Measurements from ENCODE around the gene ABCG8.

ABCG8 gene

DNA sequence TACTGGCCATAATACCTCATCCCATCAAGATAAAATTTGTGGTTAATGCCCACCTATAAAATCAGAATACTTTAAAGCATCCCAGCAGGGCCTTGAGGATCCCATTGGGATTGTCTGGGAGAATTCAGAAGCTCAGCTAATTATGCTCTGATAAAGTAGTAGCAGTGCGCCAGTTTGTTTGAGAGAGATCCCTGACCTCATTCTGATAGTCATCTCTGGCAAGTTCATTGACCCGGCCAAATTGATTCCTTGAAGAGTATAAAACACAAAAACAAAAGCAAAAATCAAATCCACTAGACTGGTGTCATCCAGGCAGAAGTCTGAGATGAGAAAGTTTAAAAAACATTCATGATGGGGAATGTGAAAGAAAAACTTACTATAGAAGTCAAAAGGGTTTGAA is 14.3 kb upstream of the ABCG8 start:
- no peak overlapping the region for H3K4me3 ChIP-seq (ENCODE audit: low read depth, low read length)
- TF ChIP-seq, protein P1, sequence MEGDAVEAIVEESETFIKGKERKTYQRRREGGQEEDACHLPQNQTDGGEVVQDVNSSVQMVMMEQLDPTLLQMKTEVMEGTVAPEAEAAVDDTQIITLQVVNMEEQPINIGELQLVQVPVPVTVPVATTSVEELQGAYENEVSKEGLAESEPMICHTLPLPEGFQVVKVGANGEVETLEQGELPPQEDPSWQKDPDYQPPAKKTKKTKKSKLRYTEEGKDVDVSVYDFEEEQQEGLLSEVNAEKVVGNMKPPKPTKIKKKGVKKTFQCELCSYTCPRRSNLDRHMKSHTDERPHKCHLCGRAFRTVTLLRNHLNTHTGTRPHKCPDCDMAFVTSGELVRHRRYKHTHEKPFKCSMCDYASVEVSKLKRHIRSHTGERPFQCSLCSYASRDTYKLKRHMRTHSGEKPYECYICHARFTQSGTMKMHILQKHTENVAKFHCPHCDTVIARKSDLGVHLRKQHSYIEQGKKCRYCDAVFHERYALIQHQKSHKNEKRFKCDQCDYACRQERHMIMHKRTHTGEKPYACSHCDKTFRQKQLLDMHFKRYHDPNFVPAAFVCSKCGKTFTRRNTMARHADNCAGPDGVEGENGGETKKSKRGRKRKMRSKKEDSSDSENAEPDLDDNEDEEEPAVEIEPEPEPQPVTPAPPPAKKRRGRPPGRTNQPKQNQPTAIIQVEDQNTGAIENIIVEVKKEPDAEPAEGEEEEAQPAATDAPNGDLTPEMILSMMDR (IDR thresholded peaks at IDR 0.05; ENCODE audit: borderline replicate concordance, insufficient read depth, low read depth, low read length), result no peak

DNA sequence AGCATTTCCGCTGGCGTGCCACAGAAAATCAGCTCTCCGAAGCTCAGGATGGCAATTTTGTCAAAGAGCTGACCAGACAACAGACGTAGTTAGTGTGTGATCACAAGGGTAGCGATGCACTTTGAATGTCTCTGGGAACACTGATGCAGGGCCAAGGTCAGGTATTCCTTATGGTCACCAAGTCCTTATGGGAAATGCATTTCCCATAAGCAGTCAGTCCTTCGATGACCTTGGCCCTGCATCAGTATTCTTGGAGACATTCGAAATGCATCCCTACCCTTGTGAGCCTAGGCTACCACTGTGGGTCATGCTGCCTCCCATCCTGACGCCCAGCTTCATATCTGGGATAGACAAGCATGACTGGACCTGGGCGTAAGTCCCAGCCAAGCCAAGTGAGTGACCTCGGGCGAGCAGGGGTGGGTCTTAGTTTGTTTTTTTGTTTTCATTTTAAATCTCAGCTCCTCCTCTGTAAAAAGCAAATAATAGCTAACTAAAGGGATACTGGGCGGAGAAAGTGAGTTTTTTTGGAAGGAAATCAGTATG is 13.7 kb upstream of the ABCG8 start:
- TF ChIP-seq, protein P1 (IDR thresholded peaks at IDR 0.05; ENCODE audit: borderline replicate concordance, insufficient read depth, low read depth, low read length), result no peak
- H3K4me3 ChIP-seq (ENCODE audit: low read depth, low read length), result no peak overlapping the region

DNA sequence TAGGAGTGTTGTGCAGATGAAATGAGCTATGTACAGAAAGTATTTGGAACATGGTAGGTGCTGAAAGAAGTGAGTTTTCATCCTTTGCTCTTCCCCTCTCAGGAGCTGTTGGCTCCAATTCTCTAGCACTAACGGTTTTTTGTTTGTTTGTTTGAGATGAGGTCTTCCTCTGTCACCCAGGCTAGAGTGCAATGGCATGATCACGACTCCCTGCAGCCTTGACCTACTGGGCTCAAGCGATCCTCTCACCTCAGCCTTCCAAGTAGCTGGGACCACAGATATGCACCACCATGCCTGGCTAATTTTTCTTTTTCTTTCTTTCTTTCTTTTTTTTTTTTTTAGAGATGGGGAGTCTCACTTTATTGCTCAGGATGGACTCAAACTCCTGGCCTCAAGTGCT is 12.9 kb upstream of the ABCG8 start:
- TF ChIP-seq, protein P1 (IDR thresholded peaks at IDR 0.05; ENCODE audit: borderline replicate concordance, insufficient read depth, low read depth, low read length), result no peak
- no peak overlapping the region for H3K4me3 ChIP-seq (ENCODE audit: low read depth, low read length)

DNA sequence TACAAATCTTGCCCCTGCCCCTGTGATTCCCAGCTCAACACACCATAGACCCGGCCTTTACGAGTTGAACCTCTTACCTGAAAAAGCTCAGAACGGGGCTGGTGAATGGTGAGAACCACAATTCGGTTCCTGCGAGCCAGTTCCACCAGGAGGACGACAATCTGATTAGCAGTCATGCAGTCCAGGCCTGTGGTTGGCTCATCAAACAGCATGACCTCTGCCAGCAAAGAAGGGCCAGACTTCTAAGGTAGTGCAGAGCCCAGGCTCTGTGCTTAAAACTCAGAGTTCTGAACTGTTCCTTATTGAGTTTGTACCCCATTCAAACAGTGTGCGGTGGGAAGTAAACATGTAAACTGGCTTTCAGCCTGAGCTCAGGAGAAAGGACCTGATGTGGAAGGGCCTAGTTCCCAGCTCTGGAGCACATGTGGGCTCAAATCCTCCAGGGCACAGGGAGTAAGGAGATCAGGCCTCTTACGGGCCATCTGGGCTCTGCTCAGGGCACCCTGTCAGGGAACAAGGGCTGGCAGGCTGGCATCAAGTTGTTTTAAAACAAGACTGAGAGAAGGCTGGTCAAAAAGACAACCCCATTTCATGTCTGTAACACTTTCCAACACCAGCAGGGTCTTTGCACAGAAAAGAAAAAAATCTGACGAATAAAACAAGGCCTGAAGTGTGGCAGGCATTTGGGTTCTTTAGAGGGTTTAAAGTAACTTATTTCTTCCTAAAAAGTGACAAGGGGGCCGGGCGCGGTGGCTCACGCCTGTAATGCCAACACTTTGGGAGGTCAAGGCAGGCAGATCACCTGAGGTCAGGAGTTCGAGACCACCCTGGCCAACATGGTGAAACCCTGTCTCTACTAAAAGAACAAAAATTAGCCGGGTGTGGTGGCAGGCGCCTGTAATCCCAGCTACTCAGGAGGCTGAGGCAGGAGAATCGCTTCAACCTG is 12.2 kb upstream of the ABCG8 start:
- H3K4me3 ChIP-seq (ENCODE audit: low read depth, low read length), result no peak overlapping the region
- TF ChIP-seq, protein P1 (IDR thresholded peaks at IDR 0.05; ENCODE audit: borderline replicate concordance, insufficient read depth, low read depth, low read length), result no peak

DNA sequence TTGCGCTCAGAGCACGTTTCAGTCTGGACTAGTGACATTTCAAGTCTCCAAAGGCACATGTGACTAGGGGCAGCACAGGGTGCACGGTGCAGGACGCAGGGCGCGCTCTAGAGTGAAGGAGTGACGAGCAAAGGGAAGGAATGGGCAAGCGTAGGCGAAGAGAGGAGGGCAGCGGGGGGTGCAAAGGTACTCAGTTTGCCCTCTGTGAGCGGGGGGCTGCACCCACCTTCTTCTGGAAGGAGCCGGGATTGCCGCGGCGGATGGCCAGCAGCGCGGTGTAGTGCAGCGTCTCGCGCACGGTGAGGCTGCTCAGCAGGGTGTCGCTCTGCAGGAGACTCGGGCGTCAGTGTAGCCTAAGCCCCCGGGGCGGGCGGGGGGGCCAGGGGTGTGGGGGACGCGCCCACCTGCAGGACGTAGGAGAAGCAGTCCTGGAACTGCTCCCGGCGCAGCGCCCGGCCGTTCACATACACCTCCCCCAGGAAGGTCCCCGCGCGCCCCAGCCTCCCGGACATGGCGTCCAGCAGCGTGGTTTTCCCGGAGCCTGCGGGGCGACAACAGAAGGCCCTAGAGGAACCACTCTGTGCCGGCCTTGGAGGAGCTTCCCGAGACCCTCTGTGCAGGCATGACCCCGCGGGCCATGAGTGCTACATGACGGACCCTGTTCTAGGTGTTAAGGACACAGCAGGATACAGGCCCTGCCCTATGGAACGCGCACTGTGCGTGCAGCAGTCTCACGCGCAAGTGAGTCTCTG is 7.1 kb upstream of the ABCG8 start:
- TF ChIP-seq, protein P1 (IDR thresholded peaks at IDR 0.05; ENCODE audit: borderline replicate concordance, insufficient read depth, low read depth, low read length), result no peak
- H3K4me3 ChIP-seq (ENCODE audit: low read depth, low read length), result no peak overlapping the region

DNA sequence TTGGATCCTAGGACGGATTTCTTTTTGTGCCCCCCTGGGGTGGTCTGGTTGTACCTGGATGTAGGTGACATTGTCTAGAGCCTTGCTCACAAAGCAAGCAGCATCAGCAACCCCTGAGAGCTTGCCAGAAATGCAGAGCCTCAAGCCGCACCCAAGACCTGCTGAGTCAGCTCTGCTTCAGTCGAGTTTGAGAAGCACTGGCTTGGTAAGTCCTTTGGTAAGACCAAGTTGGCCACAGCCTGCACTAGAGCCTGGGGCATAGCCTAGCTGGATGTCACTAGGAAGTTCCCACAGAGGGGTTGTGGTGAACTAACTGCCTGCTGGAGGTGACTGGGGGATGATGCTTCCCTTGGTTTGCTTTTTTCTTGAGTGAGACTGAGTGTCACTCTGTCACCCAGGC is 6.3 kb upstream of the ABCG8 start:
- TF ChIP-seq, protein P1 (IDR thresholded peaks at IDR 0.05; ENCODE audit: borderline replicate concordance, insufficient read depth, low read depth, low read length), result no peak
- H3K4me3 ChIP-seq (ENCODE audit: low read depth, low read length), result no peak overlapping the region

Data from GM12875 (cell line).